ENCODE results near the gene TARM1.
"Not testable (repeated sequence)": the region's sequence is repeated elsewhere in the genome, so short reads cannot be mapped to it uniquely, and the experiment has no call there.

TARM1 gene

DNA sequence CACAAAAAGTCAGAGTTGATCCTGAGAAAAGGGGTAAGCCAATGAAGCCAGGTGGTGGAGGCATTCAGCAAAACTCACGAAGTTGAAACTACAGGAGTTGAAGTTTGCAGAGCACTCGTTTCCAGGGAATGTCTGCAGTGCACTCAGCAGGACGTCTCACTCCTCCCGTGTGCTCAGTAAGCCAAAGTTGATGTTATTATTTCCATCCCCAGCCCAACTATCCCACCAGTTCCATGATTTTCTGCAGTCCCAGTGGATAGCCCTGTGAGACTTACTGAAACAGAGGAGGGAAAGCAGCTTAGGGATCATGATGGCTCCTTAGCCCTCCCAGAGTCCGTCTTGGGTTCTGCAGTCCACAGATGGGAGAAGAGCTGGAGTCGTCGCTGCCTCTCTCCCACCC, at the start of gene TARM1:
Gene TARM1 (minus strand): TSS at position 334 of the 400 bp plus-strand sequence. CDS start 25 bp downstream, at position 309.
- DNase-seq: no peak

DNA sequence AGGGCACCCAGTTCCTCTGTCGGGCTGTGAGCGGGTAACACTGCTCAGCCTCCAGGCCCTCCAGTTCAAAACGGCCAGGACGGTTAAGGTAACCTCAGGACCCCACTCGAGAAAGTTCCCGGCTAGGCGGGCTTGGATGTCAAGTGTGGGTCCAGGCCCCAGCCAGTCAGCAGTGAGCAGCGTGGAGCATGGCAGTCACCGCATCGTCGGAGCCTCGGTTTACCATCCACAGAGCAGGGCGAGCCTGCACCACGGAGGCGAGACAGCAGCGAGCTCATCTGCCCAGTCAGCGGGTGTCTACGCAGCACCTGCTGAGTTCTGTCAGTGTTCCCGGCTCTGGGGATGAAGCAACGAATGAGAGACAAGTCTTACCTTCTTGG, 48.4 kb upstream of the TARM1 start:
- no peak for DNase-seq

DNA sequence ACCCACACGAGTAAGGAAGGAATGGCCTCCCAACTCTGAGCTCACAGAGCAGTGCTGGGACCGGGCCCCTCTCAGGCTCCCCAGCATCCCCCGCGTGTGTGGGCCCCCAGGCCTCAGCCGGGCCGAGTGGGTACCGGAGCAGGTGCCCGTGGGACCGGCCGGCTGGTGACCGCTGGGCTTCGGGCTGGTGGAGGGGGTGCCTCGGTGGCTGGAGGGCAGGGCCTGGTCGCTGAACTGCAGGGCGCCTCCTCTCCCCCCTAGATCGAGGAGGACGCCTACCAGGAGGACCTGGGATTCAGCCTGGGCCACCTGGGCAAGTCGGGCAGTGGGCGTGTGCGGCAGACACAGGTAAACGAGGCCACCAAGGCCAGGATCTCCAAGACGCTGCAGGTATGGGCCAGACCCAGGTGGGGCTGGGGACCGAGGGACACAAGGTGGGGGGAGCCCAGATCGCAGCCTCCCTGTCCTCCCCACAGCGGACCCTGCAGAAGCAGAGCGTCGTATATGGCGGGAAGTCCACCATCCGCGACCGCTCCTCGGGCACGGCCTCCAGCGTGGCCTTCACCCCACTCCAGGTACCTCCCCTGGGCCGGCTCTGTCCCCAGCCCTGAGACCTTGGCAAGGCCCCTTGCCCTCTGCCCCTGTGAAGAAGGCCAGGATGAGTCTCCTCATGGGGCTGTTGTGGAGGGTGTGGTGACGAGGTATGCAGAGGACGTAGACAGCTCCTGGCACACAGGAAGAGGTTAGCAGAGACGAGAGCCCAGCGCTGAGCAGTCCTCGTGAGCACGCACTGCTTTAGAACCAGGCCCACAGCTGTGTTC, 47.8 kb upstream of the TARM1 start:
- DNase-seq: no peak

DNA sequence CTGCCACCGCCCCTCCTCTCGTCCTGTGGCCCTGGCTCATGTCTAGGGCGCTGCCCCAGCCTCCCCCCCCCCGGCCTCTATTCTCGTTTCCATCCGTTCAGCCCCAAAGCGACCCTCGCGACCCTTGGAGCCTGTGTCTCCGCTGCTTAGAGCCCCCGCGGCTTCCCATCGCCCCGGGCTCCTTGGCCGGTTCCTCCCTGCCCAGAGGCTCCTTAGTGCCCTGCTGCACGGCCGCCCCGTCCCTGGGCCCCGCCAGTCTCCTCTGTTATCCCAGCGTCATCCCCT, 47.2 kb upstream of the TARM1 start:
- no peak for DNase-seq

DNA sequence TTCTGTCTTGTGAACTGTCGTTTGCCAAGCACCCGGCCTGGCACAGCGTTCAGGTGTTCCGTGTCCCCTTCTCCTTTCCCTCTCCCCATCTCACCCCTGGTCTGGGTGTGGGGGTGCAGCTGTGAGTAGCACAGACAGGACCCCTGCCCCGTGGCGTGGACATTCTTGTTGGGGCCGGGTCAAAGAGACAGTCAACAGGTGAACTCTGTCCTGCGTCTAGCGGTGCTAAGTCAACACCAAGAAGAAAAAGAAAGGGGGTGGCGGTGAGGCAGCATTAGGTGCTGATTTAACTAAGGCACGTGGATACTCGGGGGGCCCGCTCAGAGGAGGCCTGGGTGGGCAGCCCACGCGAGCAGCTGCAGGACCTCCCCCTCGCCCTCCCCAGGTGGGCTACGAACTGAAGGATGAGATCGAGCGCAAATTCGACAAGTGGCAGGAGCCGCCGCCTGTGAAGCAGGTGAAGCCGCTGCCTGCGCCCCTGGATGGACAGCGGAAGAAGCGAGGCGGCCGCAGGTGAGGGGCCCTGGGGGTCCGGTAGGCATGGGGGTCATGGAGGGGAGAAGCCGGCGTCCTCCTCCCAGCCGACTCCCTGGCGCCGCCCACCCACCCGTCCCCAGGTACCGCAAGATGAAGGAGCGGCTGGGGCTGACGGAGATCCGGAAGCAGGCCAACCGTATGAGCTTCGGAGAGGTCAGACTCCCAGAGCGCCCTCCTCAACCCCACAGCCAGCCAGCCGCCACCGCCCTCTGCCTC, 46.7 kb upstream of the TARM1 start:
- no peak for DNase-seq

DNA sequence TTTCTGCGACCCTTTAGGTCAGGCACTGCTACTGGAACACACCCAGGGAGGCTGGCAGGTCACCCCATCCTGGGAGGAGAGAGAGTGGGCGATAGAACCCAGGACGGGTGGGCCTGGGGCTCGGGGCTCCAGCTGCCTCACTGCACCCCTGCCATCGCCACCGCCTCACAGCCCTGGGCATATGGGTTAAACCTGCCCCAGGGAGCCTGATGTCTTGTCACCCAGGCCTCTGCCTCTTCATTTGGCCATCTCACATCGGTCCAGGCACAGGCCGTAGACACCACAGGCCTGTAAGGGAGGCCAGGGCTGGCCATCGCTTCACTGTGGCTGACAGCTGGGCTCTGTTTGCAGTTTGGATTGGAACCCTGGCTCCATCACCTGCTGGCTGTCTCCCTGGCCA, 44.5 kb upstream of the TARM1 start:
- DNase-seq: no peak

DNA sequence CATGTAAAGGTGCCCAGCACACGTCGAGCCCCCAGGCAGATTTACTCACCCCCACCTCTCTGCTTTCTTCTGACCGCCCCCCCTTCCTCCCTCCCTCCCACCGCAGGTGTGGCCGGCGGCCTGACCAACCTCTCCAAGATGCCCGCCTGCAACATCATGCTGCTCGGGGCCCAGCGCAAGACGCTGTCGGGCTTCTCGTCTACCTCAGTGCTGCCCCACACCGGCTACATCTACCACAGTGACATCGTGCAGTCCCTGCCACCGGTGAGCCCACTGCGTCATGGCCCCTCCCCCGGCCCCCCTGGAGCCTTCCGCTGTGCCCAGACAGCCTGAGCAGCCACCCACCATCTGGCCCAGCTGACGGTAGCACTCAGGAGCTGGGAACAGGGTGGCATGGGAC, 43.2 kb upstream of the TARM1 start:
- DNase-seq: no peak

DNA sequence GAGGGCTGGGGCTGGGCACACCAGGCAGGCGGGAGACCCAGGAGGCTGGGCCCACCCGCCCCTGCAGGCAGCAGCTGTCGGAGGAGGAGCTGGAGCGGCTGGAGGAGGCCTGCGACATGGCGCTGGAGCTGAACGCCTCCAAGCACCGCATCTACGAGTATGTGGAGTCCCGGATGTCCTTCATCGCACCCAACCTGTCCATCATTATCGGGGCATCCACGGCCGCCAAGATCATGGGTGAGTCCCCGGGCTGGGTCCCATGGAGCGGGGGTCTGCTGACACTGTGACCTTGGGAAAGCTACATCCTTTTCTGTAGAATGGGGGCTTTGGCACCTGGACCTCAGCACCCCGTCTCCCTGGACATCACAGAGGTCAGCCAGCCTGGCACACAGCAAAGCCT, 42.5 kb upstream of the TARM1 start:
- DNase-seq: no peak

DNA sequence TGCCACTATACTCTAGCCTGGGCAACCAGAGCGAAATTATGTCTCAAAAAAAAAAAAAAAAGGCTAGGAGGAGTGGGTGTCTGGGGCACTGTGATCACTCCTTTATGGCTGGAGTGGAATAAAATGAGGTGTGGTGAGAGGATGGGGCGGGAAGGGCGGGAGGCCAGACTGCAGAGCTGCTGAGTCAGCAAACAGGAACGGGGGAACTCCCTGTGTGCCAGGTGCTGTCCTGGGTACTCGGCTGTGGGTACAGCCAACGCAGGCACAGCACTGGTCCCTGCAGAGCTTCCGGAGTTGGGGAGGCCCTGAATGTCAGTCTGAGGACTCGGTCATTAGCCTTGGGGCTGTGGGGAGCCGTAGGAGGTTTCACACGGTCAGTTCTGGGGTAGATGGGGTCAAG, 40.1 kb upstream of the TARM1 start:
- DNase-seq: no peak

DNA sequence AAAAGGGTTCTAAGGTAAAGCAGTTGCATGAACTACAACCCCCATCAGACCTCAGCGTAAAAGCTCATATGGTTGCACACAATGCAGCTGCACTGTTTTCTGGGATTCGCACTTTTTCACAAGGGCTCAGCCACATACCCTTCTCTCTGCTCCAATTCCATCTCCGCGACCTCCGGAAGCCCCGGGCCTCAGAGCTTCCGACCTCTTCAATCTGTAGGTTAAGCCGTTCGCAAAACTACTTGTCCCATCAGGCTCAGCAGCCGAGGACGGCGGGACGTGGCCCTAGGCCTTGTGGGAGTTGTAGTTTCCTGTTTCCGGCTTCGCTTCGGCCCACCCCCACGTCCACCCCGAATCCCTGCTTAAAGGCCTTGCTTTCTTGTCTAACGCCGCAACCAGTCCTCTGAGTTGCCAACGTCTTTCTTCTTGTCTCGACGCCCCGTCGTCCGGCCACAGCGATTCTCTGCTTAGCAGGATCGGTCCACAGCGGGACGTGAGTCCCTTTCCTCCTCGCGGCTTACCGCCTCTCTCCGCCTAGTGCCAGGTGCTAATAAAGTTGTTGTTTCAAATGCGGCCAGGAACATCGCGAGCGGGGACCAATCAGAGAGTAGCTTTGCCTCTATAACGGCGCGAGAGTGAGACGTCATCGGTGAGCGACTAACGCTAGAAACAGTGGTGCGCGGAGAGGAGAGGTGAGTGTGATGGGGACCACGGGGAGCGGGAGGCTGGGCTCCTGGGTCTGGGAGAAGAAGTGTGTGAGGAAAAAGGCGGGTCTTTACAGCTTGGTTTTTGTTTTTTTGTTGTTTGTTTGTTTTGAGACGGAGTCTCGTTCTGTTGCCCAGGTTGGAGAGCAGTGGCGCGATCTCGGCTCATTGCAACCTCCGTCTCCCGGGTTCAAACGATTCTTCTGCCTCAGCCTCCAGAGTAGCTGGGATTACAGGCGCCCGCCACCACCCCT, 34.2 kb upstream of the TARM1 start, which contains the start of the genes PRPF31 and TFPT:
Gene PRPF31 (plus strand): TSS at position 646 of the 955 bp plus-strand sequence. CDS start 2,525 bp downstream, outside the sequence.
Gene TFPT (minus strand): TSS at position 549 of the 955 bp plus-strand sequence. CDS start 388 bp downstream, at position 161.
- peak; percentile 97 for DNase-seq

DNA sequence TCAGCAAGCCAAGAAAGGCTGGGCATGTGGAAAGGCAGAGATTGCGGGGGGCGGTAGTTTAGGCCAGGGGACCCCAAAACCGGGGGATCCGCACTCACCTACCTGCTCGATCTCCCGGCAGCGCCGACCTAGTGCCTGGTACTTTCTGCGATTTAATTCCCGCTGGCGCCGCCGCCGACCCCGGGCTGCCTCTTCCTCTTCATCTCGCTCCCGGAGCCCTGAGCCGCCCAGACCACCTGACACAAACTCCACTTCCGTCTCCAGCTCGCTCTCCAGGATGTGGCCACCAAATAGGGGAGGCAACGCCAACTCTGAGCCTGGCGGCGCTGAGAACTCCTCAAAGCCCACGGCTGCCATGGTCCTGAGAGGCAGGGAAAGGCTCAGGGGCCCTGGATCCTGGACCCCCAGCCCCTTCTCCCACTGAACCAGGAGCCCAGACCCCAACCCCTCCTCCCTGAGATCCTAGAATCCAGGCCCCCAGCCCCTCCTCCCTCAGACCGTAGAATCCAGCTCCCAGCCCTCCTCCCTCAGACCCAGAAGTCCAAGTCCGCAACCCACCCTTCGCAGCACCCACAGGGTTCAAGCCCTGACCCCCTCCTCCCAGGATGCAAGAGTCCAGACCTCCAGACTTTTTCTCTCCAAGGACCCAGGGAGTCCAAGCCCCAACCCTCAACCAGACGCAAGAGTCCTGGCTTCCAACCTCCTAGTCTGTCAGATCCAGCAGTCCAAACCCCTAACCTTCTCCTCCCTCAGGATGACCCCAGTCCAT, 33.4 kb upstream of the TARM1 start:
- no peak for DNase-seq

DNA sequence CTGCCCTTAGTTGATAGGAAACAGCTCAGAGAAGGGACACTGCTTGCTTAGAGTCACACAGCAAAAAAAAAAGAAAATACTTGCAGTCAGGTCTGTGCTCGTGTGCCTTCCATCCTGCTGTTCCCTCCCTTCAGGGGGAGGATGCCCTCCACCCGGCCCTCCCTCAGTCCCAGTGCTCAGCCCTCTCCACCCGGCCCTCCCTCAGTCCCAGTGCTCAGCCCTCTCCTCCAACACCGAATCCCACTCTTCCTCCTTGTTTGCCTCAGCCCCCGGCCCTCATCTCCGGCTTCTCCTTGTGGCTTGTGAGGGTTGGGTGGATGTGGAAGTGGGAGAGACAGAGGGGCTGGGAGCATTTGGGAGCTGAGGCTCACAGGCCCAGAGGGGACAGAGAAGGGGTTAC, 28.5 kb upstream of the TARM1 start:
- no peak for DNase-seq

DNA sequence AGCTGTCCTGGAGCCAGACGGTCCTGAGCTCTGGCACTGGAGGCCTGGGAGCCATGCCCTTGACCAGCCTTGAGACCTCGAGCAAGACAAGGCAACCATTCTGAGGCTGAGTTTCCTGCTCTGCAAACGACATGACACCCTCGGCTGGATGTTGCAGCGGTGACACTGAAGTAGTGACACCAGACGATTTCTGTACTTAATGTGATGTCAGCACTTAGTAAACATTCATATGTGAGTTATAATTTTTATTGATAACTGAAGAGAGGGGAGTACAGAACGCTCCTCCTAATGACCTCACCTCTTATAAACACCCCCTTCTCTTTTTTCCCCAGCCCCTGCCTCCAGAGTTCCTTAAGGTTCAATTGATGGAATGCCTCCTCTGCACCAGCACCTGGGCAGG, 27.3 kb upstream of the TARM1 start:
- no peak for DNase-seq

DNA sequence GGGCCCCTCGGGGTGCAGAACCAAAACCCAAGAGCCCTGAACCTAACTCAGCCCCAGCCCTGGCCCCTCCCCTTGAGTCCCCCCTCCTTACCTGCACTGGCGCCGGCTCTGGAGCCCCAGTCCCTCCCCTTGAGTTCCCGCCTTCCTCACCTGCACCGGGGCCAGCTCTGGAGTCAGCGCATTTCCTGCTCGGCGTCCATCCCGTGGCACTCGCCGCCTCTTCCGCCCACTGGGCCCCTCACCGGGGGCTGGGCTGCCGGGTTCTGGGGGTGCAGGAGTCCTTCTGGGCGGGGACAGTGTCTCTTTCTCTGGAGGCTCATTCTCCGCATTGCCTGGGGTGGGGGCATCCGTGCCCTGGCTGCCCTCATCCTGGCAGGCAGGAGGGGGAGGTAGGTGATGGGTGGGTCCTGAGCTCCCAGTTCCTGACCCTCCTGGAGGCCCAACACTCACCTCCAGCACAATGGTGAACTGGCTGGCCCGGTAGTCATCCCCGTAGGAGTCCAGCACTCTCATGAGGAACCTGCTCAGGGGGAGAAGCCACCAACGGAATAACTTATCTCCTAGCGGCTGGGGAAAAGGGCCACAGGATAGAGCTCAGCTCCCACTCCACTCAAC, 26.8 kb upstream of the TARM1 start:
- DNase-seq: no peak

DNA sequence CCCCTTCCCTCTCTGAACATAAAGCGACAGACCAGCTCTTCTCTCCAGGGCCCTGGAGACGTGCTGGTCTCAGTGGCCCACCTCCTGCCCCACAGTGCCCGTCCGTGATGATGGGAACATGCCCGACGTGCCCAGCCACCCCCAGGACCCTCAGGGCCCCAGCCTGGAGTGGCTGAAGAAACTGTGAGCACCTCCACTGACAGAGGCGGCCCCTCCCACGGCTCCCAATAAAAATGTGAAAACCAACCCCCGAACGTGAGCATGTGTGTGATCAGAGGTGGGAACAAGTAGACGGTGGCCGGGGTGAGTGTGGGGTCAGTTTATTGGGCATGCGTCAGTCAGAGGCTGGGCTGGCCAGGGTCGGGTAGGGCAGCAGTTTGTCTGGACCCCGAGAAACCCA, 25.6 kb upstream of the TARM1 start:
- no peak for DNase-seq

DNA sequence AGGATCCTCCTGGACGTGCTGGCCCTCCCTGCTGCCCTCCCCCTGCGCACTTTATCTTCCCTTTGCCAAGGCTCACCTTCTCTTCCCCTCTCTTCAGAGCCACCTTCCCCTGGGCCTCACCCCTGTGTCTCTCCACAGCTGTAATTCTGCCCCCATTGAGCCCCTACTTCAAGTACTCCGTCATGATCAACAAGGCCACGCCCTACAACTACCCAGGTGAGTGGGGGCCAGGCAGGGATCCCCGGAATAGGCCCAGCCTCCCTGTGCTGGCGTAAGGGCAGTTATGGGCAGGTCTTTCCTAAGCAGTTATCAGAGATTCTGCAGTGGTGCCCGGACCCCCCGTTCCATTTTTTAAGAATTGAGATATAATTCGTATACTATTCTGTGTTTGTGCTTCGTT, 24.6 kb upstream of the TARM1 start:
- DNase-seq: no peak

DNA sequence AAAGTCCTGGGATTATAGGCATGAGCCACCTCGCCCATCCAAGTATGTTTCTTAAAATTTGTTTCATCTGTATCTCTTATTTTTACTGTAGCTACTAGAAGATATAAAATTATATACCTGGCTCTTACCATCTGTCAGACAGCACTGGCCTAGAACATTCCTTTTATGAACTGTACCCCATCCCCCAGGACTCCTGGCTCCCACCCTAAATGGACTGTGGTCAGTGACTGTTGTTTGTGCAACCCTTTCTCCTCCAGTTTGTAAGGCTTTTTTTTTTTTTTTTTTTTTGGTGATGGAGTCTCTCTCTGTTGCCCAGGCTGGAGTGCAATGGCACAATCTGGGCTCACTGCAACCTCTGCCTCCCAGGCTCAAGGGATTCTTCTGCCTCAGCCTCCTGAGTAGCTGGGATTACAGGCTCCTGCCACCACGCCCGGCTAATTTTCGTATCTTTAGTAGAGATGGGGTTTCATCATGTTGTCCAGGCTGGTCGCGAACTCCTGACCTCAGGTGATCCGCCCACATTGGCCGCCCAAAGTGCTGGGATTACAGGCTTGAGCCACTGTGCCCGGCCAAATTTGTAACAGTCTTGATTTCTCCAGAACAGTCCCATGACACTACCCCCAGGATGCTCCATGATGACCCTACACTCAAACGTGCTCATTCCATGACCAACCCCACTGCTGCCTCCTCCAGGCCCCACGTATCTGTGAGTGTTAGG, 24.0 kb upstream of the TARM1 start:
- no peak for DNase-seq

DNA sequence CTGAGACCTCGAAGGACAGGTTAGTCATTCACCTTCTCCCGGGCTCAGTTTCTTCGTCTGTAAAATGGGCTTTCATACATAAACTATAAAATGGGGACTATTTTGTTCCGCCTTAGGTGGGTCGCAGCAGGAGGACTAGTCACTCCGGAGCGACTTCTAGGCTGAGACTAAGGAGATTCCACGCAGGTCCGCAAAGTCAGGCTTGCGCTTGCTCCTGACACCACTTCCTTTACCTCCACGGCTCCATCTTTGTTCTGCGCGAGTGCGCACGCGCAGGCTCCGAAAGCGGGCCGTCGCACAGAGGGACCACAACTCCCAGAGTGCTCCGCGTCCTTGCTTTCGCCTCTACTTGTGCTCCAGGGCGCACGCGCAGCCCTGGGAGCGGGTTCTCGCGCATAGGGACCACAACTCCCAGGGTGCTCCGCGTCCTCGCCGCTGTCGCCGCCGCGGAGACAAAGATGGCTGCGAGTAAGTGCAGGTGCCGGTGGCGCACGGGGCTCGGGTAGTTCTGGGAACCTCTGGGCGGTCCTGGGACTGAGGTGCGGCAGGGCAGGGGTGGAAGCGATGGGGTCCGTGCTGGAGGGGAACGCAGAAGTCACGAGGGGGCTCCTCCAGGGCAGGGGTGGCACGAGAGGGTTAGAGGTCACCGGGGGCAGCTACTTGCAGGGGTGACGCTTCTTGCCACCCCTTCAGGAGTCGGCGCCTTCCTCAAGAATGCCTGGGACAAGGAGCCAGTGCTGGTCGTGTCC, 21.4 kb upstream of the TARM1 start, which contains the start of gene NDUFA3:
Gene NDUFA3 (plus strand): TSS at position 435 of the 749 bp plus-strand sequence. CDS start 24 bp downstream, at position 459.
- peak; percentile 94 for DNase-seq

DNA sequence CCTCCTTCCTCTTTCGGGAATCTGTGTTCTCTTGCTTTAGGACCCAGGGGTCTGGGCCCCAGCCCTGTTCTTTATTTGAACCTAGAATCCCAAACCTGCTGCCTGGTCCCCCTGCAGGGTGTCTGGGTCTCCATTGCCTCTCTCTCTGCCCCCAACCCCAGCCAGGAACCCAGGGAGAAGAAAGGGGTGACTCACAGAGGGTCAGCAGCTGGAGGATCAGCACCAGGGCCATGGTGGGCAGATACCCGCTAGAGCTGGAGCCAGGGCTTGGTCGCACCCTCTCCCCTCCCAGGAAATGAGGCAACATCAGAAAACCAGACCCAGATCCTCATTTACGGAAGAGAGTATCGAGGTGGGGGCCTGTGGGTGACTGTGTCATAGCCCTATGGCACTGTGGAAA, 19.4 kb upstream of the TARM1 start, which contains the start of gene OSCAR:
Gene OSCAR (minus strand): TSS at position 243 of the 400 bp plus-strand sequence. CDS start 11 bp downstream, at position 232.
- no peak for DNase-seq

DNA sequence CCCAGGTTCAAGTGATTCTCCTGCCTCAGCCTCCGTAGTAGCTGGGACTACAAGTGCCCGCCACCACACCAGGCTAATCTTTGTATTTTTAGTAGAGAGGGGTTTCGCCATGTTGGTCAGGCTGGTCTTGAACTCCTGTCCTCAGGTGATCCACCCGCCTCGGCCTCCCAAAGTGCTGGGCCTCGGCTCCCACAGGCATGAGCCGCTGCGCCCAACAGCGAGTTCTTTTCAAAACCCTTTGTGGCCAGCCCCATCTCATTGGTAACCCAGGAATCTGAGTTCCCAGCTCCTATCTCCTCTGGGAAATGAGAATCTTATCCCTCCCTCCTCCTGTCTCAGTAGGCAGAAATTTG, 18.7 kb upstream of the TARM1 start:
- DNase-seq: not testable (repeated sequence)

All from NCI-H510A (cell line).